GM18507 (cell line): ENCODE measurements around the gene ALK.

Experiments used
- DNase-seq: peaks from one replicate; pipeline ENCODE4 v3.0.0; 2011; ENCODE audit warnings: low read depth; ENCODE audit not compliant: insufficient read length; ENCODE audit errors: extremely low spot score
- FAIRE-seq: peaks from 2 replicates; lab custom pipeline; 2011; peaks lifted over from hg19 to GRCh38; lab: Jason Lieb, UNC

Gene ALK

GRCh38 chr2:29921560-29921915 is at the start of gene ALK:
ALK (minus strand) TSS chr2:29921586; CDS start chr2:29920659, 927 bp downstream.
- FAIRE-seq (no peak), DNase-seq (peak; percentile 26)

DNA sequence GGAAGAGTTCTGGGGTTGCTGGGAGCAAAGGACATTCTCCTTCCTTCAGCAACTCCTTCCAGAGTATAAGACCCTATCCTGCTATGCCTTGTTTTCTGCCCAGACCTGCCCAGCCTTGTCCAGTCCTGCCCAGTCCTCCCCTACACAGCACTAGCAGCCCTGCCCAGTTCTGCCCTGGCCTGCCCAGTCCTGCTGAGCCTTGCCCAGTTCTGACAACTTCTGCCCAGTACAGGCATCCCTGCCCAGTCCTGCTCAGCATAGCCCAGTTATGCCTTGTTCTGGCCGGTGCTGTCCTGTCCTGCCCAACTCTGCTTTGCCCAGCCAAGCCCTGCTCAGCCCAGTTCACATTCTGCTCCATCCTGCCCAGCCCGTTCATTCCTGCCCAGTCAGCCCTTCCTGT is 44.9 kb upstream of the ALK start:
- FAIRE-seq (no peak), DNase-seq (no peak)

- no peak for FAIRE-seq
These were observed 42.7 kb upstream of the ALK start for GRCh38 chr2:29963972-29964570.

DNA sequence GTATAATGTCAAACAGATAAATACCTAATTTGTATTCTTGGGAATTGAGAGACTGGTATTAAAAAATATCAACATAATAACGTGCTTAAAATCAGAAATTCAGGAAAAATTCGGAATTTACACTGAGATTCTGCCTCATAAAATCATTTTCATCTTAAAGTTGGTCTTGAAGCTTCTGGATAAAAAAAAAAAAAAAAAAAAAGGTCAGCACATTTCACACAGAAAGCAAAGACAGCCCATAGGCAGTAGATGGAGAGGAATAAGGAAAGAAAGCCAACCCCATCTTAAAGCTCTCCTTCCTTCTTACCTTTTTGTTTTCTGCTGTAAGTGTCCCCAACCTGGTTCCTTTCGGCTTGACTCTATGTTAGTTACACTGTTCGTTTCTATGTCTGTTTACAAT is 41.5 kb upstream of the ALK start:
- no peak for DNase-seq
- no peak for FAIRE-seq

More at GRCh38 chr2:29963972-29964570, 42.7 kb upstream of the ALK start:
- DNase-seq, result no peak

DNA sequence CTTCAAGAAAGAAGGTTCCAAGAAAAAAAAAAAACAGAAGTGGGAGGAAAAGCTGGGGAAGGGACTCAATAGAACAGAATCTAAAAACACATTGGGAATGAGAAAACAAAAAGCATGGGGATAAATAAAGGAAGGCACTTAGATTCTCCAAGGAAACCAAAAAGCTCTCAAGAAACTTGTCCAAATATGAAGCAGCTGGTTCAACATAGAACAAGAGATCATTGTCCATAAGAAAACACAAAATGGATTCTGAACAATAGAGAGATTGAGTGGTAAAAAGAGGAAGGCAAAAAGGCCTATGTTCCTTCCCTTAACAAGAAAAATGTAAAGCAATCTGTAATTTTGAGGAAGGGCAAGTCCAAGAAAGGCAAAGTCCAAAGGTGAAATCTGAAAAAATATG is 32.9 kb upstream of the ALK start:
- DNase-seq, result no peak
- FAIRE-seq, result no peak

- FAIRE-seq (no peak), DNase-seq (no peak)
These were observed 31.6 kb upstream of the ALK start for GRCh38 chr2:29952973-29953372.

DNA sequence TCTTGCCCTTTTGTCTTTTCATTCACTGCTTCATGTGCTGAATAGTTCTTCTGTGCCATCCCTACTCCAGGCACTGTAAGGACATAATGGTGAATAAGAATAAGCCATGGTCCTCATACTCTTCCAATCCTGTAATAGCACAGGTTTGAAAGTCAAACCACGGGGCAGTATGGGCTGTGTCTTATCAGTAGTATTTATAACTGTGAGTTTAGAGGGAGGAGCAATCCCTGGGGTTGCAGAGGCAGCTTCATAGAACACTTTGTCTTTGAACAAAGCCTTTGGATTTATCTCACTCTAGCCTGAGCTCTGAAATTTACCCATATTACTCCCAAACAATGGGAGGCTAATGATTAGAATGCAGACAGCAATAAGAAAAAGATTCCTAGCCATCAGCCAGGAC is 30.2 kb upstream of the ALK start:
- FAIRE-seq (no peak), DNase-seq (no peak)

GRCh38 chr2:29950481-29950880 is 29.1 kb upstream of the ALK start:
- no peak for FAIRE-seq
- DNase-seq, result no peak

DNA sequence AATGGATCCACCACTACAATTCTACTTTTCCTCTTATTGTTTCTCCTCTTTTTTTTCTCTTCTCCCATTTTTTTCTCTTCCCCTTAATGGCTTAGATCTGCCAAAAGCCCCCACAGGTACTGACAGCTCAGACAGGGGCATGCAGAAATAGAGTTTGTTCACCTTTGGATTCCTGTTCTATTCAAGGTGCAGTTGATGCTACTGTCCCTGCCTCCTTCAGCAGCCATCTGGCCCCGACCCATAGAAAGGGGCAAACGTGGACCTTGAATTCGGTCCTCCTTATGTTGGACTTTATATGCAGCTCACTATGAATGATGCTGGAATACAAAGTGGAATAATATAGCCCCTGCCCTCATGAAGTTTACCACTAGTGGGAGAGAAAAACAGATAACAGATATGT is 27.7 kb upstream of the ALK start:
- FAIRE-seq (no peak), DNase-seq (no peak)

DNA sequence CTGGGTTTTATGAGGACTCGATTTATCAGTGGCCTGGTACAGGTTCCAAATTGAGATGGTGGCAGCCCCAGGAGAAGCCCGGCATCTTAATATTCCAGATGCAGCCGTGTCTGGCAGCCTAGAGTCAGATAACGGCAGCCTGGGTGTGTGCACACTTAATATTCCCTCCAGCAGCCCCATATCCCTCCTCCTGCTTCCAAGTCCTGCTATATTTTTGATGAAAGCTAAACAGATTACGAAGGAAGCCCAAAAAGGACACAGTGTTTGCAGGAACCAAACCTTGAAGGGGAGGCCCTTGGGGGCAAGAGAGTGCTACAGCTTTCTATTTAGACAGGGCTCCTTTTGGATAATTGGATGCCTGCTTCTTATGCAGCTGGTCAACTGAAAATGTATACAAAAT is 25.1 kb upstream of the ALK start:
- DNase-seq, result no peak
- no peak for FAIRE-seq

- FAIRE-seq (no peak), DNase-seq (no peak)
These were observed 21.3 kb upstream of the ALK start for GRCh38 chr2:29942711-29943110.

- no peak for DNase-seq
- no peak for FAIRE-seq
These were observed 19.3 kb upstream of the ALK start for GRCh38 chr2:29940706-29941105.

- FAIRE-seq (no peak), DNase-seq (no peak)
These were observed 14.6 kb upstream of the ALK start for GRCh38 chr2:29936020-29936419.

DNA sequence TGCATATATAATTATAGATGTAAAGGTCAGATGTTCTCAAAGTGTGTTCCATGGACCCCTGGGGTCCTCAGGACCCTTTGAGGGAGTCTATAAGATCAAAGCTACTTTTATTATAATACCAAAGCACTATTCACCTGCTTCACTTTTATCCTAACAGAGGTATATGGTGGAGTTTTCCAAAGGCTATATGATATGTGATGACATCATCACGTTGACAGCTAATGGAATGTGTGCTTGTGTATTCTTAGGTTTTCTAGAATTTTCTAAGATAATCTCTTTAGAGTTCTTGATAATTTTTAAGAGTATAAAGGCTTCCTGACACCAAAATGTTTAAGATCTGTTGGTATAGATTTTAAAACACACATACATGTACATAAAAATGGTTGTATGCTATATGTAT is 10.4 kb upstream of the ALK start:
- DNase-seq, result no peak
- FAIRE-seq, result no peak

DNA sequence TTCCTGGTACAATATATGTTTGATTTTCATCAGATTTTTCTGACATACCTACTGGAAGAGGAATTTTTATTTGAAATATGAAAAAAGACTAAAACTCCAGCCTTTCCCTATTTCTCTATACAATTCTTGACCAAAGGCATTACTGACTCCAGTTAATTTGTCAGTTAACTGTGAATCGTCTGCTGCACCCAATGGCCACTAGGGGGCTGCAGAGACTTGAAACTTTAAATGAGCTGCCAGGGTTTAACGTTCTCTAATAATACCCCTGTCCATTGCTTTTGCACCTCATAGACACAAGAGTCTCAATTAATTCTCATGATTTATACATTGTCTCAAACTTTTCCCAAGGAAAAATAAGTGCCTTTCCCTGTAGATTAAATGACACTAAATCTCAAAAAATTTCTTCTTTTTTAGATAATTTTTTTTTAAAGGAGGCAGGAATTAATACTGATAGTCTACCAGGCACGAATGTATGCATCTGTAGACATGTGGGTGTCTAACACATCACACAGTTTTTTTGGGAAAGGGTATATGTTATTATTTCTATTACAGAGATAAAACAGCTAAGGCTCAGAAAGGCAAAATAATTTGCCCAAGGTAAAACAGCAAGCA is 1.8 kb upstream of the ALK start:
- FAIRE-seq (peak; percentile 75), DNase-seq (peak; percentile 37)

GRCh38 chr2:29922605-29923004 is 1.2 kb upstream of the ALK start:
- FAIRE-seq, result no peak
- DNase-seq, result no peak

GRCh38 chr2:29920631-29921559 is 491 bp downstream of the ALK start:
- DNase-seq (no peak), FAIRE-seq (no peak)

GRCh38 chr2:29920130-29920577 is 1.2 kb downstream of the ALK start:
- no peak for FAIRE-seq
- DNase-seq, result no peak

- no peak for FAIRE-seq
These were observed 2.4 kb downstream of the ALK start for GRCh38 chr2:29918941-29919340.

GRCh38 chr2:29917781-29918180 is 3.6 kb downstream of the ALK start:
- DNase-seq (no peak), FAIRE-seq (no peak)

More at GRCh38 chr2:29918941-29919340, 2.4 kb downstream of the ALK start:
- DNase-seq, result no peak

DNA sequence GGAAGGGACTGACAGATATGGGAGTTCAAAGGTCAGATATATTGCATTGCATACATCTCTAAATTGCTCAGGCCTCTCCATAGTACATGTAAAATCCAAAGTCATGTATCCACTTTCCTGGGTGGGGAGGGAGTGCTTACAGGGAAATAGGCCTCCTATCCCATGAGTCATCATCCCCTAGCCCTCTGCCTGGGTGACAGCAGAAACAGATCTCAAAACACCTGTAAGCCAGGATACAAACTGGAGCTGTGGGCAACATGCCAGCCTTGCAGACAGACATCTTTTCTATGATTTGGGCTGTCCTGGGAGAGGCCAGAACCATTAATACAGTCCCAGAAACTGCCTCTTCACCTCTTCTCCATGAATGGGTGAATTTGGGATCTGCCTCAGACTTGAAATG is 4.8 kb downstream of the ALK start:
- DNase-seq, result no peak

More for the DNA sequence above, 4.8 kb downstream of the ALK start:
- no peak for FAIRE-seq
